GM13976 (cell line): ENCODE results near the gene SYNGR2.

Source experiments
- DNase-seq: peaks from one replicate; pipeline ENCODE4 v3.0.0; 2012; ENCODE audit warnings: low spot score
- in situ Hi-C: fragments of 300-500 bp; cut with MboI; formaldehyde crosslinking; loops from one replicate; pipeline ENCODE4 v1.12.0; 2022; ENCODE audit warnings: low sequenced_read_pairs, mixed read lengths, inconsistent platforms; ENCODE audit not compliant: unreplicated experiment
- TF ChIP-seq, protein P1 (sequence below): IDR thresholded peaks from 2 replicates; pipeline ENCODE4 v1.5.1; 2012; ENCODE audit warnings: borderline replicate concordance, mild to moderate bottlenecking; ENCODE audit not compliant: insufficient read depth; ENCODE audit errors: extremely low read depth, missing control alignments, control extremely low read depth

Gene SYNGR2

DNA sequence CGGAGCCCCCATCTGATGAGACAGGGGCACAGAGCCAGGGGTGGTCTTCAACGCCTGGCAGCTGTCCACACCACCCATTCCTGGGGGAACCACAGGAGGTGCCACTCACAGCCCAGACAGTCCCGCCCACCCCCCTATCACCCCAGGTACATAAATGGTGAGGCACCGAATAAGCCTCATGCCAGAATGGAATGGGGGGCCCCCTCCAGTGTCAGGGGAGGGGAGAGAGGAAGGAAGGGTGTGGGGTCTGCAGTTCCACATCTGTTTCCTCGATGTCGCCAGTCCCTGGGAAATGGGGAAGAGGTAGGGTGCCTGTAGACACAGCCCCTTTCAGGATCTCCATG is 41.5 kb upstream of the SYNGR2 start:
- TF ChIP-seq, protein P1, sequence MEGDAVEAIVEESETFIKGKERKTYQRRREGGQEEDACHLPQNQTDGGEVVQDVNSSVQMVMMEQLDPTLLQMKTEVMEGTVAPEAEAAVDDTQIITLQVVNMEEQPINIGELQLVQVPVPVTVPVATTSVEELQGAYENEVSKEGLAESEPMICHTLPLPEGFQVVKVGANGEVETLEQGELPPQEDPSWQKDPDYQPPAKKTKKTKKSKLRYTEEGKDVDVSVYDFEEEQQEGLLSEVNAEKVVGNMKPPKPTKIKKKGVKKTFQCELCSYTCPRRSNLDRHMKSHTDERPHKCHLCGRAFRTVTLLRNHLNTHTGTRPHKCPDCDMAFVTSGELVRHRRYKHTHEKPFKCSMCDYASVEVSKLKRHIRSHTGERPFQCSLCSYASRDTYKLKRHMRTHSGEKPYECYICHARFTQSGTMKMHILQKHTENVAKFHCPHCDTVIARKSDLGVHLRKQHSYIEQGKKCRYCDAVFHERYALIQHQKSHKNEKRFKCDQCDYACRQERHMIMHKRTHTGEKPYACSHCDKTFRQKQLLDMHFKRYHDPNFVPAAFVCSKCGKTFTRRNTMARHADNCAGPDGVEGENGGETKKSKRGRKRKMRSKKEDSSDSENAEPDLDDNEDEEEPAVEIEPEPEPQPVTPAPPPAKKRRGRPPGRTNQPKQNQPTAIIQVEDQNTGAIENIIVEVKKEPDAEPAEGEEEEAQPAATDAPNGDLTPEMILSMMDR: no peak
- DNase-seq: no peak
- in situ Hi-C loops: no loop called here

DNA sequence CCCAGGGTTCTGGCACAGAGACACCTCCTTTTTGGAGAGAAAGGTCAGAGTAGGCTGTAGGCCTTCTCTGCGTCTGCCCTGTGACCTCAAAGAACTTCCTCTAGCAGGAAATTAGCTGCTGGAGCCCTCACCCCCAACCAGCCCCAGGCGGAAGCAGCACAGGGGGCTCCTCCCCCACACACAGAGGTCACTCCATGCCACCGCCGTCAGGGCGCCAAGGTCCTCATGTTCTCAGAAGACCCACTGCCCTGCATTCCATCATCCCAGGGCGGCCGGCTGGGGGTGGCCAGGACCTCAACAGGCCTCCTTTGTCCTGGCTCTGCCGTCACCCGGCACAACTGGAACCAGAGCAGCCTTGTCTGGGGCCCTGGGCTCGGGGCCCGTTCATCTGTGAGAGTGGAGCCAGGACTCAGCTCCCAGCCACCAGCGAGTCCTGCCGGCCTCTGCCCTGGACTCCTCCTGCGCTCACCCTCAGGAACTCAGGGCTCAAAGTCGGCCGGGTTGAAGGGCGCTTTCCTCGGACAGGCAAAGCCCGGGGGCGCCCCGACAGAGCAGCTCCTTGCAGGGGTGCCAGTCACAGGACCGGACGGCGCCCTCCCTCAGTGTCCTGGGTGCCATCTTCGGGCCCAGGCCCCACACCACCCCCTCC is 41.0 kb upstream of the SYNGR2 start:
- in situ Hi-C loops: no loop called here
- TF ChIP-seq, protein P1: no peak
- DNase-seq: peak; percentile 78

DNA sequence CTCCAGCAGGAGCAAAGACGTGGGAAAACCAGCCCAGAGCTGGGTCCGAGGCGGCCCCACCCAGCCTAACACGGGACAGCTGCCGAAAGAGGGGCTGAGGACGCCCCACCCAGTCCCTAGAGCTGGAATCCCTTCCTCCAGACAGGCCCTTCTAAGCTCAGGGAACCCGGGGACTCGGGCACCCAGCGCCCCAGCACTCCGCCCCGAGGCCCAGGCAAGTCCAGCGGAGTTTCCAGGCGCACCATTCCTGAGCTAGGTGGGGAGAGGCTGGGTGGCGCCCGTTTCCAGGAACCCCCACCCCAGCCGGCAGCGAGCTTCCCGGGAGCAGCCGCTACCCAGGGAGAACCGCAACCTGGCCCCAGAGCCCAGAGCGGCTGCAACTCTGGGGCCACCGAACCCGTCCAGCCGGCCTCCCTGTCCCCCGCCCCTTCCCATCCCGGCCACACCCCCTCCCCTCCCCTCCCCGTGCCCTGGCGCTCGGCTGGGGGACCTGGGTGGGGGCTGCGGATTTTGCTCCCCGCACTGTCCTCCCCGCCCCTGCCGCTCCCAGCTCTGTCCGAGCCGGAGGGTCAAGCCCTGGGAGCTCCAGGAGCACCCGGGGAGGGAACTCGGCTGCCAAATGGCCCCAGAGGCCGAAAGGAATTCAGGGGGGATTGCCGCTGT is 40.4 kb upstream of the SYNGR2 start:
- DNase-seq: no peak
- TF ChIP-seq, protein P1: no peak
- in situ Hi-C loops: no loop called here

DNA sequence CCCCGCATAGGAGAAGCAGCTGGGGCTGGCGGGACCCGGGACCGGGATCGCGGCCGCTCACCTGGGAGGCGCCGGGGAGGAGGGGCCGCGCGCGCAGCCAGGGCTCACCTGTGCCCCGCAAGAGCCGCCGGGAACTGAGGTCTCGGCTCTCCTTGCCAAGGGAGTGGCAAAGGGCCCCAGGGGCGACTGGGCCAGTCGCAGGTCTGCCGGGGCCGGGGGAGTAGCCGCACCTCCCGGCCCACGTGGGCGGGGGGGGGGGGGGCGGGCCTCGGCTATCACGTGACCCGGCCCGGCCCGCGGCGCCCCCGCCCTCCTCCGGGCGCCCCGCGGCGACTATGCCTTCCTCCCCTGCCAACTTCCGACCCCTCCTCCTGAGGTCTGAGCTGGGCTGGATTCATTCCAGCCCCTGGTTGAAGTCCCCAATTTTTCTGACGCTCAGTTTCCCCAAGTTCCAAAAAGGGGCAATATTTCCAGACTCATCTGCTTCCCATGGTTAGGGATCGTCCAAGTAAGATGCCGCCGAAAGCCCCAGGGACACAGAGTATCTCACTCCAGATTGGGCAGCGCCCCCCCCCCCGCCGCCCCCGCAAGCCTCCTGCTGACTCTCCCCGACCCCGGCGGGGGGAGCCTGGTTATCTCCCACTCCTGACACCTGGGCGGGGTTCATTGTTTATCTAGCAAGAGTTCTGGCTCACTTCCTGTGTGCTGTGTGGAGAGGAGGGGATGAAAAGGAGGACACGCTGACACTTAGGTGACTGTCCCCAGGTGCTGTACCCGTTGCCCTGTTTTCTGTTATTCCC is 39.6 kb upstream of the SYNGR2 start, which contains the start of gene TMC6:
TMC6 (minus strand) TSS at position 205 of the 800 bp plus-strand sequence. CDS start 1,923 bp downstream, outside the sequence.
- peak; percentile 89 for DNase-seq
- TF ChIP-seq, protein P1: no peak

DNA sequence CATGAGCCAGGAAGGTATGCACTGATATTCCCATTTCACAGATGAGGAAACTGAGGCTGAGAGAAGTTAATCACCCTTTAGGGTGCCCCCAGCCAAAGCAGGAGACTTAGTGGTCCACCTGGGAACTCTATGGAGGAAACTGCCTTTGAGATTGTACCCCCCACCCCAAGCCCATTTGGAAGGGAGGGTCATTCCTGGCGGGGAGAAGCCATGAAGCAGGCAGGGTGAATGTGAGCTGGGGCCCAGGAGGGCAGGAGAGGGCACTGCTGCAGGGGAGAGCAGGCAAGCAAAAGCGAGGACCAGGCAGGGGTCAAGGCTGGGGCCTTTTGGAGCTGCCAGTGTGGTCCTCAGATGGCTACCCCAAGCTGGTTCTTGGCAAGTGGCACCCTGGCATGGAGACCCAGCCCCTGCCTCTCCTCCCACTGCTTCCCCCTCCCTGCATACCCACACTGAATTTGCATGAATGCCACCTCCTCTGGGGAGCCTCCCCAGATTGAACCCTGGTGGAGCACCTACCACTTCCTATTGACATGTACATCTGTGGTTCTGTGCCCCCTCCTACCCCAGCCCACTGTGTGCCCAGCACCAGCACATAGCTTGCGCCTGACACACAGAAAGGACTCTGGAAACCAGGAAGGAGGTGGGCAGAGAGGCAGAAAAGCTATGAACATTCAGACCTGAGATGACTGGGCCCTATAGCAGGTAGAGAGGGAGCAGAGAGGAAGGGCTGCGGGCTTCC is 38.9 kb upstream of the SYNGR2 start:
- no peak for DNase-seq
- in situ Hi-C loops: no loop called here
- TF ChIP-seq, protein P1: no peak

More for the DNA sequence above, 39.6 kb upstream of the SYNGR2 start, which contains the start of gene TMC6:
- in situ Hi-C loops: no loop called here

DNA sequence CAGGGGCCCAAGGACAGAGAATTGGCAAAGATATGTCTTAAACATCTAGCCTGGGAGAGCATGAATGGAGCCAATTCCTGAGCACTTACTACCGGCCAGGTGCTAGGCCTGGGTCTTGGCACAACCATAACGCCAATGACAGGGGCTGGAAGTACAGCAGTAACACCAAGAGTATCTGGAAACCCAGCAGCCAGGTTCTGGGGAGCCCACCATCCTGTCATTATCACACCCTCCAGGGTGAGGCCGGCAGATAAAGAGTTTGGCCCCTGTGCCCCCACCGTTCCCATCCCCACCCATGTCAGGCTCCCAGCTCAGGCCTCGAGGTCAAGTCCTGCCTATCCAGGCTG is 38.3 kb upstream of the SYNGR2 start:
- in situ Hi-C loops: no loop called here
- TF ChIP-seq, protein P1: no peak
- no peak for DNase-seq
